ENCODE results near the gene GHITM.

GRCh38 chr10:84114088-84114667, 25.1 kb upstream of the GHITM start:
- TF ChIP-seq CTCF (conservative IDR thresholded peaks at IDR 0.05) (peak; percentile 57), ZFX (IDR thresholded peaks at IDR 0.05) (no peak)
